Sigmoid colon (tissue), 4 donors: ENCODE results near the gene CASP2.

Source experiments
- EP300 ChIP-seq, 4 donors: sonication (generic); formaldehyde crosslinking; IDR thresholded peaks; one replicate each; pipeline ENCODE4 v1.6.1; 2017; ENCODE audit warnings: antibody characterized with exemption in 4 of 4
- POLR2A ChIP-seq, 2 donors: fragments of 450-650 bp; IDR thresholded peaks; one replicate each; pipeline ENCODE4 v1.6.1; 2016; ENCODE audit warnings: antibody characterized with exemption in 2 of 2, mild to moderate bottlenecking in 2 of 2, moderate library complexity in 2 of 2
- POLR2AphosphoS5 ChIP-seq, 4 donors: sonication (generic); formaldehyde crosslinking; IDR thresholded peaks; one replicate each; pipeline ENCODE4 v1.6.1; 2017; ENCODE audit warnings: antibody characterized with exemption in 4 of 4
- TF ChIP-seq, protein P1 (sequence below), 4 experiments: fragments of 450-650 bp in 3 of 4; fragments of 200-600 bp in 1 of 4; IDR thresholded peaks; one replicate each; pipeline ENCODE4 v1.5.1; 2016 to 2019; ENCODE audit warnings: antibody characterized with exemption in 4 of 4, mild to moderate bottlenecking in 3 of 4, moderate library complexity in 2 of 4

GRCh38 chr7:143331179-143331801 is 43.1 kb downstream of the CASP2 start:
- TF ChIP-seq EP300 (IDR thresholded peaks at IDR 0.05) (no peak), POLR2A (IDR thresholded peaks at IDR 0.05) (no peak), POLR2AphosphoS5 (IDR thresholded peaks at IDR 0.05) (peak in 1 of 4 donors; percentile 17)
- TF ChIP-seq, protein P1, sequence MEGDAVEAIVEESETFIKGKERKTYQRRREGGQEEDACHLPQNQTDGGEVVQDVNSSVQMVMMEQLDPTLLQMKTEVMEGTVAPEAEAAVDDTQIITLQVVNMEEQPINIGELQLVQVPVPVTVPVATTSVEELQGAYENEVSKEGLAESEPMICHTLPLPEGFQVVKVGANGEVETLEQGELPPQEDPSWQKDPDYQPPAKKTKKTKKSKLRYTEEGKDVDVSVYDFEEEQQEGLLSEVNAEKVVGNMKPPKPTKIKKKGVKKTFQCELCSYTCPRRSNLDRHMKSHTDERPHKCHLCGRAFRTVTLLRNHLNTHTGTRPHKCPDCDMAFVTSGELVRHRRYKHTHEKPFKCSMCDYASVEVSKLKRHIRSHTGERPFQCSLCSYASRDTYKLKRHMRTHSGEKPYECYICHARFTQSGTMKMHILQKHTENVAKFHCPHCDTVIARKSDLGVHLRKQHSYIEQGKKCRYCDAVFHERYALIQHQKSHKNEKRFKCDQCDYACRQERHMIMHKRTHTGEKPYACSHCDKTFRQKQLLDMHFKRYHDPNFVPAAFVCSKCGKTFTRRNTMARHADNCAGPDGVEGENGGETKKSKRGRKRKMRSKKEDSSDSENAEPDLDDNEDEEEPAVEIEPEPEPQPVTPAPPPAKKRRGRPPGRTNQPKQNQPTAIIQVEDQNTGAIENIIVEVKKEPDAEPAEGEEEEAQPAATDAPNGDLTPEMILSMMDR (IDR thresholded peaks at IDR 0.05), result no peak
